Mesothelial cell of epicardium (in vitro differentiated cells): ENCODE measurements around the gene OSBPL2. TPM values are rescaled to one million over a fixed set of nuclear protein-coding genes. Genes with fewer than 3 reads are reported as not detected.

Experiments
- DNase-seq, 2 experiments: peaks; one replicate each; pipeline ENCODE4 v3.0.0; 2021; ENCODE audit warnings: low spot score in 2 of 2; ENCODE audit not compliant: unreplicated experiment in 2 of 2
- H3K27ac Mint-ChIP-seq: 2 replicates; pipeline ENCODE4 v1.8.0; 2021; ENCODE audit warnings: mixed read lengths
- H3K27me3 Mint-ChIP-seq: 2 replicates; pipeline ENCODE4 v1.8.0; 2021; ENCODE audit warnings: low read depth, mixed read lengths
- H3K36me3 Mint-ChIP-seq: 2 replicates; pipeline ENCODE4 v1.8.0; 2021; ENCODE audit warnings: mixed read lengths
- H3K4me1 Mint-ChIP-seq: 2 replicates; pipeline ENCODE4 v1.8.0; 2021; ENCODE audit warnings: mixed read lengths
- H3K4me3 Mint-ChIP-seq: 2 replicates; pipeline ENCODE4 v1.8.0; 2021; ENCODE audit warnings: mild to moderate bottlenecking, moderate library complexity, mixed read lengths
- H3K9me3 Mint-ChIP-seq: 2 replicates; pipeline ENCODE4 v1.8.0; 2021; ENCODE audit warnings: mixed read lengths
- total RNA-seq: library from RNA; stranded (reverse); gene quantifications from 3 replicates; pipeline ENCODE4 v1.2.1, GENCODE V29; 2021
- TF ChIP-seq, protein P1 (sequence below): fragments of 200-600 bp; sonication (generic); IDR thresholded peaks from one replicate; pipeline ENCODE4 v1.5.0; 2021; ENCODE audit warnings: antibody characterized with exemption; ENCODE audit not compliant: unreplicated experiment

OSBPL2 gene
- total RNA-seq, 1 donor from 2014 or later = 57.7 TPM

DNA sequence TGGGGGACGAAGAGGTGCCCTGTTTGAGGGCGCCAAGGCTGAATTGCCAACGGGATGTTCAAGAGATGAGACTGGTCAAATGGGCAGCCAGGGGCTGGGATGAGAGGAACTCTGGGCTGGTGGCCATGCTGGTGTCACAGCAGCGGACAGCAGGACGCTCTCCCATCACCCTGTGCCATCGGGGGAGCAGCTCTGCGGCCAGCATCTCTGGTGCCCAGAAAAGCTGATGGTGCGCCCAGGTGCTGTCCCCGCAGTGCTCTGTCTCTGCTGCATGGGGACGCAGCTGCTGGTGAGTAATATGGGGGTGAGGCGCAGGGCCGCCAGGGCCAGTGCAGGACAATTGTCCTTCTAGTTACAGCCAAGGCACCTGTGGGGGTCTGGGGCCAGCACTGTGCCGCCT is 13.3 kb upstream of the OSBPL2 start:
- Mint-ChIP-seq H3K27ac (no peak overlapping the region), H3K4me1 (peaks cover 2% of the 10 kb centered on the region), H3K9me3 (no peaks in the 10 kb centered on the region), H3K4me3 (no peak overlapping the region), H3K27me3 (peaks cover 67% of the 10 kb centered on the region), H3K36me3 (no peaks in the 10 kb centered on the region)
- DNase-seq = no peak
- TF ChIP-seq, protein P1, sequence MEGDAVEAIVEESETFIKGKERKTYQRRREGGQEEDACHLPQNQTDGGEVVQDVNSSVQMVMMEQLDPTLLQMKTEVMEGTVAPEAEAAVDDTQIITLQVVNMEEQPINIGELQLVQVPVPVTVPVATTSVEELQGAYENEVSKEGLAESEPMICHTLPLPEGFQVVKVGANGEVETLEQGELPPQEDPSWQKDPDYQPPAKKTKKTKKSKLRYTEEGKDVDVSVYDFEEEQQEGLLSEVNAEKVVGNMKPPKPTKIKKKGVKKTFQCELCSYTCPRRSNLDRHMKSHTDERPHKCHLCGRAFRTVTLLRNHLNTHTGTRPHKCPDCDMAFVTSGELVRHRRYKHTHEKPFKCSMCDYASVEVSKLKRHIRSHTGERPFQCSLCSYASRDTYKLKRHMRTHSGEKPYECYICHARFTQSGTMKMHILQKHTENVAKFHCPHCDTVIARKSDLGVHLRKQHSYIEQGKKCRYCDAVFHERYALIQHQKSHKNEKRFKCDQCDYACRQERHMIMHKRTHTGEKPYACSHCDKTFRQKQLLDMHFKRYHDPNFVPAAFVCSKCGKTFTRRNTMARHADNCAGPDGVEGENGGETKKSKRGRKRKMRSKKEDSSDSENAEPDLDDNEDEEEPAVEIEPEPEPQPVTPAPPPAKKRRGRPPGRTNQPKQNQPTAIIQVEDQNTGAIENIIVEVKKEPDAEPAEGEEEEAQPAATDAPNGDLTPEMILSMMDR = no peak

DNA sequence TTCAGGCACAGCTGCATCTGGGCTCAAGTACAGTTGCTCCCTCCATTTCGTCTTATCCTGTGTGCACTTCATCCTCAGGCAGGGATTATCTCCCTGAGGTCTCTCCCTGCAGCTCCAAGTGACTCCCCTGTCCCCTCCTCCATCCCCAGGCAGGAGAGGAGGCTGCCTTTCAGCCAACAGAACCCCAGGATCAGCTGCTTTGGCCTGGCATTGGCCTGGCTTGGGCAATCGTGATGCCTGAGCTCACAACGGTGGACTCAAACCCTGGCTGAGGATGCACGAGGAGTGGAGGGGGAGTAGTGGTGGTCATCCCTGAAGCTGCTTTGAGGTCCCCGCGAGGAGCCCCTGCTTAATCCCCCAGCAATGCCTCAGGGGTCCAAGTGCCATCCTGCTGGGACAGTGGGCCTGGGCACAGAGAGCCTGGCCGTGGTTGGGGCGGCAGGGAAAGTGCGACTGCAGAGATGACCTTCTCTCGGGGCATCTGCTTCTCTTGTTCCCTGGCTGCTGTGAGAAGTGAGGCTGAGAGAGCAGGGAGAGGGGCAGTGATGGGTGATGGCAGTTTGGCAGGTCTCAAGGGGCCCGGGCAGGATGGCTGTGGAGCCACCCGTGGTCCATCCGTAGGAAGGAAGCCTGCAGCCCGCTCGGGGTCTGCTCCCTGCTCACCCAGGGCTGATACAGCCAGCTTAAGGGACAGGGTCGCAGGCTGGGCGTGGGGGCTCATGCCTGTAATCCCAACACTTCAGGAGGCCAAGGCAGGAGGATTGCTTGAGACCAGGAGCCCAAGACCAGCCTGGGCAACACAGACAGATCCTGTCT is 12.3 kb upstream of the OSBPL2 start:
- no peak for DNase-seq
- TF ChIP-seq, protein P1 = no peak
- H3K4me1 Mint-ChIP-seq = peaks cover 1% of the 10 kb centered on the region
- H3K4me3 Mint-ChIP-seq = no peak overlapping the region
- no peaks in the 10 kb centered on the region for H3K9me3 Mint-ChIP-seq
- H3K36me3 Mint-ChIP-seq = no peaks in the 10 kb centered on the region
- no peak overlapping the region for H3K27ac Mint-ChIP-seq
- peaks cover 61% of the 10 kb centered on the region for H3K27me3 Mint-ChIP-seq

DNA sequence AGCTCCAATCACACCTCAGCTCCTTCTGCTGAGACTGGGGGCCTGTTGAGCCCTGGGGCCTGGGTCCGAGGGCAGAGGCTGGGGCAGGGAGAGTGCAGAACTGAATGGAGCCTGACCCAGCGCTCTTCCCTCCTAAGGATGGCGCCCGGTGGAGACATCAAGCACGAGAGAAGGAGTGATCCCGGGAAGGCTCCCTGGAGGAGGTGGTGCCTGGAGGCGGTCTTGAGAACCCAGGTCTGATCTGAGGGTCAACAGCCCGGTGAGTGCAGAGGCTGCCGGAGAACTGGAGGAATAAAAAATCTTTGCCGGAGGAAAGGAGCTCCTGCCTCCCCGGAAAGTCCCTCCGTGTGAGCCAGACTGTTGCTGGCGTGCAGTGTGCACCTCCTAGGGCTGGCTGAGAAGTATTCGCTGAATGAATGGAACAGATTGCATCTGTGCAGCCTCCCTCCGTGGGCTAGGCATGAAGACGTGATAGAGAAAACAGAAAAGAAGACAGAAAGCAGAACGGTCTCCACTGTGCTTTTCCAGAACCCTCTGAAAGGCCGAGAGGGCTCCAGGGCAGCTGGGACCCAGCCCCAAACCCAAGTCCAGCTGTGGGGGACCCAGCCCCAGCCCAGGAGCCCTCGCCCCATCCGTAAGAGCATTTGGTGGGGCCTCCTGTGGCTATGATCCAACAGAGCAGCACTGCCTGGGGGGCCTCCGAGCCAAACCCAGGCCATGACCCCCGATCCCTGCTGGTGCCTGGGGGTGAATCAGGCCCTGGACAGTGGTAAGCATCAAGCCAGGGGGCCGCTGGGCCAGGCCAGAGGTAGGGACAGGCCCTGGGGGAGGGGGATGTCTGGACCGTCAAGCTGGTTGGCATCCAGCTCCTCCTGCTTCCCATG is 11.4 kb upstream of the OSBPL2 start:
- H3K27ac Mint-ChIP-seq = no peak overlapping the region
- H3K9me3 Mint-ChIP-seq = no peaks in the 10 kb centered on the region
- TF ChIP-seq, protein P1 = no peak
- H3K4me3 Mint-ChIP-seq = no peak overlapping the region
- DNase-seq = no peak
- no peaks in the 10 kb centered on the region for H3K36me3 Mint-ChIP-seq
- H3K4me1 Mint-ChIP-seq = no peaks in the 10 kb centered on the region
- H3K27me3 Mint-ChIP-seq = peaks cover 51% of the 10 kb centered on the region

DNA sequence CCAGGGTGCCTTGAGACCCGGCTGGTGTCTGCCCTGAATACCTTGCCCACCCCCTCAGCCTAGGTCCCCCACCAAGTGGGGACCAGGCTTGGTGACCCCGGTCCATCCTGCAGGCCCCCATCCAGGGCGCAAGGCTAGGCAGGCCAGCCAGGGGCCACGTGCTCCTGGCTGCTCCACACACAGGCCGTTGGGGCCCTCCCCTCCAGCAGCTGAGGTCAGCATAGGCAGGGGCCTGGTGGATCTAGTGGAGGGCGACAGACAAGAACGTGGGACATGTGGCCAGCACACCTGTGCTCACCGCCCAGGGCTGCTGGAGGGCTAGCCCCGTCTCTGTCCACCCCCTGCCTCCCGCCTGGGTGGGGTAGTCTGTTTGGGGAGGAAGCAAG is 10.7 kb upstream of the OSBPL2 start:
- Mint-ChIP-seq H3K36me3 (no peaks in the 10 kb centered on the region), H3K9me3 (no peaks in the 10 kb centered on the region), H3K4me1 (no peaks in the 10 kb centered on the region), H3K27ac (no peak overlapping the region), H3K27me3 (peaks cover 48% of the 10 kb centered on the region), H3K4me3 (no peak overlapping the region)
- TF ChIP-seq, protein P1 = no peak
- no peak for DNase-seq

DNA sequence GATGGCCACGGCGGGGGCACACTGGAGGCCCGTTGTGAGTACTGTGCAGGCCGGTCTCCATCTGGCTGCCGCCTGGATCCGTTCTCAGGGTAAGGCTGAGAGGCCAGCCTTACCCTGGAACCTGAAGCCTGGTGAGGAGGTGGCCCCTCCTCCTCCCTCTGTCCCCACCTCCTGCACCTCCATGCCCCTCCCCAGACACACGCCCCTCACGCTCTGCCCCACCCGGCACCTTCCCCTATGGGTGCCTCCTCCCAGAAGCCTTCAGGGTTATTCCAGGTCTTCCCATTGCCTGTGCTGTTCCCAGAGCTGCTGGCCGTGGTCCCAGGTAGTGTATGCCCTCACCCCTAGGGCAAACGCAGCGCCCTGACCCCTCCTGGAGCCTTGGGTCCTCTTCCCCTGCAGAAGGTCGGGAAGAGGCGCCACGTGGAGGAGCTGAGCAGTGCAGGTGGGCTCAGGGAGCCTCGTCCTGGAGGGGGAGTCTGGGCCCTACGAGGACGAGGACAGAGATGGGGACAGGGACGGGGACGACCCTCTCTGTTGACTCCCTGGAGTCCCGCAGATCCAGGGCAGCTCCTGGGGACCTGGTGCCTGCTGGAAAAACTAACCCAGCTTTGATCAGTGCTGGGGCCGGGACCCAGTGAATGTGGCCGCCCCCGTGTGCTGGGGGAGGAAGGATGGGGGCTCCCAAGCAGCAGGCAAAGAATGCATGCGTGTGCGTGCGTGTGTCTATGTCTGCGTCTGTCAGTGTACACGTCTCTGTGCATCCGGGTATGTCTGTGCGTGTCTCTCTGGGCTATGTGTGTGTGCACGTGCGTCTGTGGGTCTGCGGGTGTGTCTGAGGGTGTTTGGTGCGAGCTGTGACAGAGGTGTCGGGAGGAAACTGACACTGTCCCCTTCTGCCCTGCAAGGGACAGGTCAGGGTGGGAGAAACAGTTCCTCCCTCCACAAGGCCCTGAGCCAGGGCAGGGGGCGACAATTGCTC is 10.1 kb upstream of the OSBPL2 start:
- TF ChIP-seq, protein P1 = no peak
- no peak for DNase-seq
- Mint-ChIP-seq H3K27me3 (peaks cover 42% of the 10 kb centered on the region), H3K4me1 (no peaks in the 10 kb centered on the region), H3K4me3 (no peak overlapping the region), H3K36me3 (no peaks in the 10 kb centered on the region), H3K27ac (no peak overlapping the region), H3K9me3 (no peaks in the 10 kb centered on the region)
